Psoas muscle (tissue), 8 donors: ENCODE data around the gene MED13L. TPM values are rescaled to one million over a fixed set of nuclear protein-coding genes. Genes with fewer than 3 reads are reported as not detected.

Source experiments
- ATAC-seq, 4 donors: fragments of 200-7000 bp; cut with Tn5 transposase; one replicate each; pipeline ENCODE4 v1.9.1; 2020; ENCODE audit warnings: moderate library complexity in 3 of 4, mild to moderate bottlenecking in 2 of 4
- DNase-seq, 2 donors: peaks; one replicate each; pipeline ENCODE4 v3.0.0-alpha.2; 2020
- H3K27ac ChIP-seq: fragments of 200-600 bp; one replicate; pipeline ENCODE4 v1.8.0; 2022
- H3K27me3 ChIP-seq, 3 donors: fragments of 200-600 bp in 1 of 3; one replicate each; pipeline versions ENCODE4 v1.6.1 to v1.8.0; 2013 to 2022; ENCODE audit warnings: low read length in 2 of 3, mild to moderate bottlenecking in 2 of 3, moderate library complexity in 1 of 3; ENCODE audit not compliant: insufficient read depth in 3 of 3
- H3K36me3 ChIP-seq, 2 donors: fragments of 200-600 bp in 1 of 2; one replicate each; pipeline versions ENCODE4 v1.6.1 to v1.8.0; 2013 to 2022; ENCODE audit warnings: low read depth in 1 of 2, mild to moderate bottlenecking in 1 of 2, moderate library complexity in 1 of 2; ENCODE audit not compliant: insufficient read depth in 1 of 2
- H3K4me1 ChIP-seq: fragments of 200-600 bp; one replicate; pipeline ENCODE4 v1.8.0; 2022
- H3K4me3 ChIP-seq: fragments of 200-600 bp; one replicate; pipeline ENCODE4 v1.8.0; 2022; ENCODE audit warnings: mild to moderate bottlenecking
- H3K9me3 ChIP-seq: fragments of 200-600 bp; one replicate; pipeline ENCODE4 v1.8.0; 2022
- WGBS, 3 donors: extraction: QIAGEN DNeasy Blood & Tissue Kit; methylation state at CpG; one replicate each; pipeline versions ENCODE4 v1.1.6 to v1.1.7; 2013; 5-methylcytosine and 5-hydroxymethylcytosine counted together
- intact Hi-C, 2 donors: fragments of 100-400 bp; cut with DNase I; formaldehyde crosslinking; loops; one replicate each; pipeline versions ENCODE4 v1.11.0 to v1.14.2; 2022
- polyA plus RNA-seq, 3 donors: library from polyadenylated mRNA; stranded (reverse); fragments of 200-250 nt; gene quantifications; one replicate each; pipeline ENCODE4 v1.2.3, GENCODE V29; 2013
- total RNA-seq, 4 donors: library from RNA; stranded (reverse); fragmentation: NEBNext Ultra II Directional in 2 of 4; extraction: Animal tissue kit (Norgen Biotek cat#: 25700) in 2 of 4; gene quantifications; one replicate each; pipeline versions ENCODE4 v1.2.1 to v1.2.4, GENCODE V29; 2021 to 2023
- TF ChIP-seq, protein P1 (sequence below): fragments of 200-600 bp; IDR thresholded peaks from one replicate; pipeline ENCODE4 v1.8.0; 2022; ENCODE audit warnings: antibody characterized with exemption
- donor health status: healthy with polysubstance abuse.
- donor health status: DM: no; HTN: no; CAD: no; lungs with moderate emphysema.
- donor health status: Bipolar disorder and iron deficiency.
- donor health status: healthy.
- donor health status: DM: yes; HTN: yes; CAD: no.
- donor health status: DM: no; HTN: no; CAD: no.
- donor health status: DM: no; HTN: no; CAD: no.
- donor health status: DM: yes; HTN: yes; CAD: no.

Gene MED13L
- total and polyA plus RNA-seq, 7 donors, result 8.9 to 90.5 (median 72.5) TPM

GRCh38 chr12:116092776-116093175 is 184.7 kb downstream of the MED13L start:
- ATAC-seq (no peak), DNase-seq (no peak)
- WGBS, 3 donors, result 36 to 70% (median 67%) methylated on average over 1 of the region's 1 CpG

DNA sequence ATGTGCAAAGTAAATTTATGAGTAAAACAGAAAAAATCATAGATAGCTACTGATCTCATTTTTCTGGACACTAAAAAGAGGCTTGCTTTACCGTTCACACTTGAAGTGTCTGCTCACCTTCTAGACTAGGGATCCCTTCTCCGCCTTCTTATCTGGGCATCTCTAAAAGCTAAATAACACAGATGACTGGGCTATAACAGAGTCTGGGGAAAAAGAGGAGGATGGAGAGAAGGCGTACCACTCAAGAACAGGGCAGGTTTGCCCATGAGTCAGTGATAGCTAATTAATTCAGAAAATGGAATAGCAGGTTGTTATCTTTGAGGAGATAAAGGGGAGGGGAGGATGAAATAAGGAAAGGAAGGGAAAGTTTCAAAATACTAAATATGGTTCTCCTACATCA is 185.3 kb downstream of the MED13L start:
- intact Hi-C loops, result no loop called here
- H3K27me3 ChIP-seq, result no peaks in the 10 kb centered on the region
- TF ChIP-seq, protein P1, sequence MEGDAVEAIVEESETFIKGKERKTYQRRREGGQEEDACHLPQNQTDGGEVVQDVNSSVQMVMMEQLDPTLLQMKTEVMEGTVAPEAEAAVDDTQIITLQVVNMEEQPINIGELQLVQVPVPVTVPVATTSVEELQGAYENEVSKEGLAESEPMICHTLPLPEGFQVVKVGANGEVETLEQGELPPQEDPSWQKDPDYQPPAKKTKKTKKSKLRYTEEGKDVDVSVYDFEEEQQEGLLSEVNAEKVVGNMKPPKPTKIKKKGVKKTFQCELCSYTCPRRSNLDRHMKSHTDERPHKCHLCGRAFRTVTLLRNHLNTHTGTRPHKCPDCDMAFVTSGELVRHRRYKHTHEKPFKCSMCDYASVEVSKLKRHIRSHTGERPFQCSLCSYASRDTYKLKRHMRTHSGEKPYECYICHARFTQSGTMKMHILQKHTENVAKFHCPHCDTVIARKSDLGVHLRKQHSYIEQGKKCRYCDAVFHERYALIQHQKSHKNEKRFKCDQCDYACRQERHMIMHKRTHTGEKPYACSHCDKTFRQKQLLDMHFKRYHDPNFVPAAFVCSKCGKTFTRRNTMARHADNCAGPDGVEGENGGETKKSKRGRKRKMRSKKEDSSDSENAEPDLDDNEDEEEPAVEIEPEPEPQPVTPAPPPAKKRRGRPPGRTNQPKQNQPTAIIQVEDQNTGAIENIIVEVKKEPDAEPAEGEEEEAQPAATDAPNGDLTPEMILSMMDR, result no peak
- DNase-seq, result no peak
- H3K36me3 ChIP-seq, result peaks cover 0 to 8% of the 10 kb centered on the region in 2 donors
- H3K4me3 ChIP-seq, result no peak overlapping the region
- peaks cover 38% of the 10 kb centered on the region for H3K4me1 ChIP-seq
- WGBS, 3 donors, result 89 to 92% (median 92%) methylated on average over 3 of the region's 3 CpGs
- H3K27ac ChIP-seq, result no peak overlapping the region
- H3K9me3 ChIP-seq, result no peaks in the 10 kb centered on the region
- no peak for ATAC-seq

More at GRCh38 chr12:116092776-116093175, 184.7 kb downstream of the MED13L start:
- Histone ChIP-seq H3K4me1 (peaks cover 32% of the 10 kb centered on the region), H3K36me3 (peaks cover 0 to 8% of the 10 kb centered on the region in 2 donors), H3K27me3 (no peaks in the 10 kb centered on the region), H3K27ac (no peak overlapping the region), H3K4me3 (no peak overlapping the region), H3K9me3 (no peaks in the 10 kb centered on the region)
- intact Hi-C loops, result no loop called here
- TF ChIP-seq, protein P1, result no peak

- no peaks in the 10 kb centered on the region for H3K9me3 ChIP-seq
- H3K27me3 ChIP-seq, result no peaks in the 10 kb centered on the region
- H3K27ac ChIP-seq, result no peak overlapping the region
- peaks cover 44% of the 10 kb centered on the region for H3K4me1 ChIP-seq
- no peak for ATAC-seq
- intact Hi-C loops, result no loop called here
- H3K36me3 ChIP-seq, result peaks cover 0 to 8% of the 10 kb centered on the region in 2 donors
- TF ChIP-seq, protein P1, result no peak
- no peak overlapping the region for H3K4me3 ChIP-seq
- DNase-seq, result no peak
Observed at GRCh38 chr12:116091579-116091978, 185.9 kb downstream of the MED13L start.

DNA sequence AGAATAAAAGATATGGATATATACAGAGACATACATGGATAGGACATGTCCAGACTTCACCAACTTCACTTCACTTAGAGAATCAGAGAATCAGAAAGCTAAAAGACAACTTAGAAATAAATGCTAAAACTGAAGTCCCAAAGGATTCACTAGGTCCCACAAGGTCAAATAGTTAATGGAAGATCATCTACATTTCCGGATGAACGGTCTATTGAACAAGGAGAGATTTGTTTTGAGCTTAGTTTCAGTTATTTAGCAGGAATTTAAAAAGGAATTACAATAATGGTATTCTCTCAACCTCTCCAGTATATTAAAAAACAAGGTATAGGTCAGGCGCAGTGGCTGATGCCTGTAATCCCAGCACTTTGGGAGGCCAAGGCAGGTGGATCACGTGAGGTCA is 187.0 kb downstream of the MED13L start:
- intact Hi-C loops, result no loop called here
- DNase-seq (no peak), ATAC-seq (no peak)
- no peak overlapping the region for H3K27ac ChIP-seq
- H3K4me3 ChIP-seq, result no peak overlapping the region
- 74 to 88% (median 81%) methylated on average over 4 of the region's 4 CpGs for WGBS, 3 donors
- peaks cover 0 to 3% of the 10 kb centered on the region in 2 donors for H3K36me3 ChIP-seq
- TF ChIP-seq, protein P1, result no peak
- peaks cover 48% of the 10 kb centered on the region for H3K4me1 ChIP-seq
- H3K27me3 ChIP-seq, result no peaks in the 10 kb centered on the region
- H3K9me3 ChIP-seq, result no peaks in the 10 kb centered on the region

- no peak for DNase-seq
- ATAC-seq, result no peak
Observed at GRCh38 chr12:116089080-116089479, 188.4 kb downstream of the MED13L start.

More at GRCh38 chr12:116089080-116089479, 188.4 kb downstream of the MED13L start:
- Histone ChIP-seq H3K4me3 (no peak overlapping the region), H3K36me3 (no peaks in the 10 kb centered on the region), H3K4me1 (peaks cover 46% of the 10 kb centered on the region), H3K27me3 (no peaks in the 10 kb centered on the region), H3K9me3 (no peaks in the 10 kb centered on the region), H3K27ac (no peak overlapping the region)
- TF ChIP-seq, protein P1, result no peak
- 95 to 97% (median 96%) methylated on average over 3 of the region's 3 CpGs for WGBS, 3 donors
- intact Hi-C loops, result no loop called here
